Measurements from ENCODE around the gene ESYT3. TPM values are rescaled to one million over a fixed set of nuclear protein-coding genes. Genes with fewer than 3 reads are reported as not detected.

The ESYT3 gene, protein sequence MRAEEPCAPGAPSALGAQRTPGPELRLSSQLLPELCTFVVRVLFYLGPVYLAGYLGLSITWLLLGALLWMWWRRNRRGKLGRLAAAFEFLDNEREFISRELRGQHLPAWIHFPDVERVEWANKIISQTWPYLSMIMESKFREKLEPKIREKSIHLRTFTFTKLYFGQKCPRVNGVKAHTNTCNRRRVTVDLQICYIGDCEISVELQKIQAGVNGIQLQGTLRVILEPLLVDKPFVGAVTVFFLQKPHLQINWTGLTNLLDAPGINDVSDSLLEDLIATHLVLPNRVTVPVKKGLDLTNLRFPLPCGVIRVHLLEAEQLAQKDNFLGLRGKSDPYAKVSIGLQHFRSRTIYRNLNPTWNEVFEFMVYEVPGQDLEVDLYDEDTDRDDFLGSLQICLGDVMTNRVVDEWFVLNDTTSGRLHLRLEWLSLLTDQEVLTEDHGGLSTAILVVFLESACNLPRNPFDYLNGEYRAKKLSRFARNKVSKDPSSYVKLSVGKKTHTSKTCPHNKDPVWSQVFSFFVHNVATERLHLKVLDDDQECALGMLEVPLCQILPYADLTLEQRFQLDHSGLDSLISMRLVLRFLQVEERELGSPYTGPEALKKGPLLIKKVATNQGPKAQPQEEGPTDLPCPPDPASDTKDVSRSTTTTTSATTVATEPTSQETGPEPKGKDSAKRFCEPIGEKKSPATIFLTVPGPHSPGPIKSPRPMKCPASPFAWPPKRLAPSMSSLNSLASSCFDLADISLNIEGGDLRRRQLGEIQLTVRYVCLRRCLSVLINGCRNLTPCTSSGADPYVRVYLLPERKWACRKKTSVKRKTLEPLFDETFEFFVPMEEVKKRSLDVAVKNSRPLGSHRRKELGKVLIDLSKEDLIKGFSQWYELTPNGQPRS
- total RNA-seq (1 to 10 TPM; 1.2 to 2.4 (median 1.6) TPM), polyA plus RNA-seq (0.66 TPM)
- long read RNA-seq, donor 1, full-length matches to known transcripts = 2 of 2 reads
- long read RNA-seq, donor 1, partial matches to known transcripts = 0 of 2 reads
- long read RNA-seq, donor 1, other reads (novel, unspliced or antisense) = 0 of 2 reads
- long read RNA-seq, donor 2, full-length matches to known transcripts = 3 of 4 reads
- long read RNA-seq, donor 2, partial matches to known transcripts = 0 of 4 reads
- long read RNA-seq, donor 2, other reads (novel, unspliced or antisense) = 1 of 4 reads
- long read RNA-seq, donor 3, partial matches to known transcripts = 1 of 3 reads
- long read RNA-seq, donor 3, other reads (novel, unspliced or antisense) = 1 of 3 reads
- long read RNA-seq, donor 4, partial matches to known transcripts = 0 of 1 reads
- long read RNA-seq, donor 4, other reads (novel, unspliced or antisense) = 1 of 1 reads

DNA sequence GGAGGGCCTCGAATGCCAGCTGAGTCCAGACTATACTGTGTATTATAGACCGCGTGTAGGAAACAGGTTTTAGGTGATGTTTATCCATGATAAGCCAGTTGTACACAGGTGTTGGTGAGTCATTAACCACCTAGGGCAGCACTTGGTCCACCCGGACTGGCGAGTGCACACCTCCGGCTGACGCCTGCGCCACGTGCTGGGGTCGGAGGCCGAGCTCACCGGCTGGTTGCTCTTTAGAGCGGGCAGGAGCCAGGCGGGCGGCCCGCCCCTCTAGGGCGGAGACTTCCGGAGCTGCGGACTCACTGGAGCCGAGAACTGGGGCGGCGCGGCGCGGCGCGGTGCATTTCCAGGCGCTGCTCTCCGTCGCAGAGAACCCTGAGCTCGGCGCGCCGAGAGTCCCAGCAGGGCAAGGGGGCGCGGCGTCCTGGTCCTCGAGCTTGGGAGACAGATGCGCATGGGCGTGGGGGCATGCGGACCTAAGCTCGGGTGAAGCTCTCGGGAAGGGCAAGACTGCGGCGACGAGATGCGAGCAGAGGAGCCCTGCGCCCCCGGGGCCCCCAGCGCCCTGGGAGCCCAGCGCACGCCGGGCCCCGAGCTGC is at the start of gene ESYT3:
Gene ESYT3, plus strand, starts transcription at position 341 of the 599 bp plus-strand sequence. Its CDS starts 183 bp downstream, at position 524.
- peaks cover 4% of the 10 kb centered on the region for H3K4me1 ChIP-seq (ENCODE audit: control insufficient read depth, insufficient read depth, low read length)
- no peak within 1 kb of the TSS for H3K27ac ChIP-seq (ENCODE audit: low read length)
- no peaks in the 10 kb centered on the region for H3K9me3 ChIP-seq (ENCODE audit: control insufficient read depth, low read length)
- no peaks in the 10 kb centered on the region for H3K27me3 ChIP-seq (ENCODE audit: control insufficient read depth, insufficient read depth)
- 2% methylated on average over 54 of the region's 54 CpGs for WGBS
- peak; percentile 93 to 94 for ATAC-seq
- intact Hi-C loops (cut with DNase I) = loop anchor here in 1 of 4 donors (10.0 kb wide), 1 partner anchor 100 kb away; no protein-coding TSS in a partner anchor
- DNase-seq = peak; percentile 77 to 92 (median 90)
- peak within 1 kb of the TSS; percentile 23 for H3K4me3 ChIP-seq (ENCODE audit: low read length)

DNA sequence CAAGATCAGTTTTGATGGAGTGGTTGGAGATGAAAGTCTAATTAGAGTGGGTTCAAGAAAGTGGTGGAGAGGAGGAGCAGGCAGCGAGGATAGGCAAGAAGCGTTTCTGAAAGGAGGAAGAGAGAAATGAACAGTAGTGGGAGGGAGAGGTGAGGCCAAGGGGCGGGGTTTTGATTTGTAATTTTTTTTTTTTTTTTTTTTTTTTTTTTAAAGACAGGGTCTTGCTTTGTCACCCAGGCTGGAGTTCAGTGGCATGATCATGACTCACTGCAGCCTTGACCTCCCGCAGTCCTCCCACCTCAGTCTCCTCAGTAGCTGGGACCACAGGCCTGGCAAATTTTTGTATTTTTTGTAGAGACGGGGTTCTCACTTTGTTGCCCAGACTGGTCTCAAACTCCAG is 49.4 kb upstream of the ESYT3 start:
- ATAC-seq = no peak
- no peak overlapping the region for H3K4me3 ChIP-seq (ENCODE audit: low read length)
- no peaks in the 10 kb centered on the region for H3K9me3 ChIP-seq (ENCODE audit: control insufficient read depth, low read length)
- peak overlapping the region; percentile 43 for H3K27ac ChIP-seq (ENCODE audit: low read length)
- intact Hi-C loops (cut with DNase I) = loop anchor here in 2 of 4 donors (5.0 kb wide), 1 partner anchor 38 kb away; the partner anchor contains the start of gene MRAS (in 2 of the 2)
- no peak for DNase-seq
- no peaks in the 10 kb centered on the region for H3K27me3 ChIP-seq (ENCODE audit: control insufficient read depth, insufficient read depth)
- 89% methylated on average over 5 of the region's 5 CpGs for WGBS
- H3K4me1 ChIP-seq (ENCODE audit: control insufficient read depth, insufficient read depth, low read length) = peaks cover 25% of the 10 kb centered on the region

DNA sequence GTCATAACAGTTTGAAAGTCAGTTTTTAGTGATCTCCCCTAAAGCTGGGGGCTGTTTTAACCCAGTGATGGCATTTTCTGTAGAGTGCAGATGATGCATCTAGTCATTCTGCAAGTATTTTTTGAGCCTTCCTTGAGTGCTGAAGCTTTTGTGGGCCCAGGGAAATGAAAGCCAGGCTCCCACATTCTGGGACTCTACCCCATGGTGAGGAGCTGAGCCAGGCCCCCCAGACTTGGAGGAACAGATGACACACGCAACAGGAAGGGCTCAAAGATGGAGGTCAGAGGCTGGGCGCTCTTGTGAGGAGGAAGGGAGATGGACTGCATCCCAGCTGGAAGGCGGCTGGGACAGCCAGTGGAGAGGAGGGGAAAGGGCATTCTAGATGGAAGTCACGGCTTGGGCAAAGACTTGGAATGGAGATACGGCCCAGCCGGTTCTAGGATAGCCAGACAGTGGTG is 45.2 kb upstream of the ESYT3 start:
- Histone ChIP-seq H3K27ac (ENCODE audit: low read length) (peak overlapping the region; percentile 71), H3K27me3 (ENCODE audit: control insufficient read depth, insufficient read depth) (no peaks in the 10 kb centered on the region), H3K9me3 (ENCODE audit: control insufficient read depth, low read length) (no peaks in the 10 kb centered on the region), H3K4me3 (ENCODE audit: low read length) (no peak overlapping the region), H3K4me1 (ENCODE audit: control insufficient read depth, insufficient read depth, low read length) (peaks cover 6% of the 10 kb centered on the region)
- DNase-seq (peak in 2 of 3 donors; percentile 45 to 65), ATAC-seq (peak; percentile 17 to 18)
- 60% methylated on average over 6 of the region's 6 CpGs for WGBS
- intact Hi-C loops (cut with DNase I) = no loop called here

DNA sequence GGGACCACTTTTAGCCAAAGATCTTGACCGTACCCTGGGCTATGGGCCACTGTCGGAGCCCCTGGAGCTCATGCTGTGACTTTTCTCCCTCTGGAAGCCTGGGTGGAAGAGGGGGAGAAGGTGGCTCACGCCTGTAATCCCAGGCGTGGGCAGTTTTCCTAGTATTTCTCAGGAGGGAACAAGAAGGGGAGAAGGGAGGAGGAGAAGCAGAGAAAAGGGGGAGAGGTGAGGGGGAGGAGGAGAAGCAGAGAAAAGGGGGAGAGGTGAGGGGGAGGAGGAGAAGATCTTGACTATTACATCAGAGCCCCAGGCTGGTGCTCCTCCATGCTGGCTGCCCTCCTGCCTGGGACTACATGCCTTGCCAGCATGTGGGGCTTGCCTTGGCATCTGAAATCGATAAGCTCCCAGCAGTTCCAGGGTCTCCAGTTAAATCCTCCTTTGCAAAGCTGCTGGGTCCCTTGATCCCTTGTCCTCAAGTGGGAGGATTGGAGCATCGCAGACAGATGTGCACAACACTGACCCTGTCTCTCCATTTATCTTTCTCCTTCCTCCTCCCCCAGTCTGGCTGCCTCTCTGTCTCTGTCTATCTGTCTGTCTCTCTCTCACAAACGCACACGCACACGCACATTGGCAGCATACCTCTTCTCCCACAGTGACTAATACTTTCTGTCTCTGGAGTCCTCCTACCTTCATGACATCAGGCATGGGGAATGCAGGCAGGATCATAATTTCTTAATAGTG is 44.4 kb upstream of the ESYT3 start:
- intact Hi-C loops (cut with DNase I) = no loop called here
- WGBS = 36% methylated on average over 9 of the region's 9 CpGs
- peak overlapping the region; percentile 71 for H3K27ac ChIP-seq (ENCODE audit: low read length)

DNA sequence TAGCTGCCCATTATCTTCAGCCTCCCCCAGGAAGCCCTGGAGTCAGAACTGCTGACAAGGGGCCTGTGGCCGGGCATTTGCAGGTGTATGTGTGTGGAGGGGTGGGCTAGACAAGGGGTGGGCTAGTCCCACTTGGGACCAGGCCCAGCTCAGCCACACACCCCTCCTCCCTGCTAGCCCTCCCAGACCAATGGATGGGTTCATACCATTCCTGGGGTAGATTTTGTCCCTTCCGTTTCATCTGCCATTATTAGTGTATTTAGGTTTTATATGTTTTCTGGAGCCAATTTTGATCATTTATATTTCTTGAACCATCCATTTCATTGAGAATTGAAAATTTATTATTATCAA is 43.9 kb upstream of the ESYT3 start:
- intact Hi-C loops (cut with DNase I) = no loop called here
- Histone ChIP-seq H3K9me3 (ENCODE audit: control insufficient read depth, low read length) (no peaks in the 10 kb centered on the region), H3K4me3 (ENCODE audit: low read length) (no peak overlapping the region), H3K27ac (ENCODE audit: low read length) (peak overlapping the region; percentile 71), H3K27me3 (ENCODE audit: control insufficient read depth, insufficient read depth) (no peaks in the 10 kb centered on the region), H3K4me1 (ENCODE audit: control insufficient read depth, insufficient read depth, low read length) (peaks cover 11% of the 10 kb centered on the region)
- no peak for DNase-seq
- ATAC-seq = no peak
- 72% methylated on average over 2 of the region's 2 CpGs for WGBS

More for the DNA sequence above, 44.4 kb upstream of the ESYT3 start:
- Histone ChIP-seq H3K27me3 (ENCODE audit: control insufficient read depth, insufficient read depth) (no peaks in the 10 kb centered on the region), H3K9me3 (ENCODE audit: control insufficient read depth, low read length) (no peaks in the 10 kb centered on the region), H3K4me1 (ENCODE audit: control insufficient read depth, insufficient read depth, low read length) (peaks cover 6% of the 10 kb centered on the region), H3K4me3 (ENCODE audit: low read length) (no peak overlapping the region)
- DNase-seq (no peak), ATAC-seq (peak; percentile 78 to 89)

DNA sequence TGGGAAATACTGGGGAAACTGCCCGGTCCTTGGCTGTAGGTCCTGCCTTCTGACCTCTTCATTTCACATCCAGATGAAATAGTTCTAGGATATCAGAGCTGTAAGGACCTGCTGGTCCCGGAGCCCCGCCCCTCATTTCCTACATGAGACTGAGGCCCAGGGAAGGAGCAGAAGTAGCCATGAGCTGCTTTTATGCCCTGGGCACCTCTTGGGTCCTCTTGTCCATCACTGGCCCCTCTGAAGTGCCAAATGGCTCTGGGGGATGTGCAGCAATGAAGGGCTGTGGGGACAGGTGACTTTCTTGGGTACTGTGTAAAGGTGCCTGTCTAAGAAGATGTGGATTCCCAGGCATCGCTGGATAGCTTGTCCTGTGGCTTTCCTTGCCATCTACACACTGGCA is 40.3 kb upstream of the ESYT3 start:
- no peaks in the 10 kb centered on the region for H3K9me3 ChIP-seq (ENCODE audit: control insufficient read depth, low read length)
- intact Hi-C loops (cut with DNase I) = no loop called here
- H3K27ac ChIP-seq (ENCODE audit: low read length) = no peak overlapping the region
- no peak overlapping the region for H3K4me3 ChIP-seq (ENCODE audit: low read length)
- 87% methylated on average over 4 of the region's 4 CpGs for WGBS
- ATAC-seq = no peak
- no peaks in the 10 kb centered on the region for H3K27me3 ChIP-seq (ENCODE audit: control insufficient read depth, insufficient read depth)
- DNase-seq = no peak
- peaks cover 23% of the 10 kb centered on the region for H3K4me1 ChIP-seq (ENCODE audit: control insufficient read depth, insufficient read depth, low read length)

DNA sequence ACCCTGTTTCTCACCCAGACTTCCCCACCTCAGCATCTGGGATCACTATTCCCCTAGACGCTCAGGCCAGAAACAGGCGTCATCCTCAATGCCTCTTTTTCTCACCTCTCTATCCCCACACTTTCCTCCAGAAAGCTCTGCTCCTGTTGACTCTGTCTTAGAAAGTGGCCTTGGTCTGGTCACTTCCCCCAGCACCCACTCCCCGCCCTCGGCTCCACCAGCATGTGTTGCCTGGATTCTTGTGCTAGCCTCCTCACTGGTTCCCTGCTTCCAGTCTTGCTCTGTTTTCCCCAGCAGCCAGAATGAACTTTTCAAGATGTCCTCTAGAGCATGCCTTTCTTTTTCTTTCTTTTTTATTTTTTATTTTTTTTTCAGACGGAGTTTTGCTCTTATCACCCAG is 39.7 kb upstream of the ESYT3 start:
- Histone ChIP-seq H3K27ac (ENCODE audit: low read length) (no peak overlapping the region), H3K27me3 (ENCODE audit: control insufficient read depth, insufficient read depth) (no peaks in the 10 kb centered on the region), H3K9me3 (ENCODE audit: control insufficient read depth, low read length) (no peaks in the 10 kb centered on the region), H3K4me1 (ENCODE audit: control insufficient read depth, insufficient read depth, low read length) (peaks cover 20% of the 10 kb centered on the region), H3K4me3 (ENCODE audit: low read length) (no peak overlapping the region)
- 86% methylated on average over 5 of the region's 5 CpGs for WGBS
- intact Hi-C loops (cut with DNase I) = no loop called here
- ATAC-seq (no peak), DNase-seq (no peak)

DNA sequence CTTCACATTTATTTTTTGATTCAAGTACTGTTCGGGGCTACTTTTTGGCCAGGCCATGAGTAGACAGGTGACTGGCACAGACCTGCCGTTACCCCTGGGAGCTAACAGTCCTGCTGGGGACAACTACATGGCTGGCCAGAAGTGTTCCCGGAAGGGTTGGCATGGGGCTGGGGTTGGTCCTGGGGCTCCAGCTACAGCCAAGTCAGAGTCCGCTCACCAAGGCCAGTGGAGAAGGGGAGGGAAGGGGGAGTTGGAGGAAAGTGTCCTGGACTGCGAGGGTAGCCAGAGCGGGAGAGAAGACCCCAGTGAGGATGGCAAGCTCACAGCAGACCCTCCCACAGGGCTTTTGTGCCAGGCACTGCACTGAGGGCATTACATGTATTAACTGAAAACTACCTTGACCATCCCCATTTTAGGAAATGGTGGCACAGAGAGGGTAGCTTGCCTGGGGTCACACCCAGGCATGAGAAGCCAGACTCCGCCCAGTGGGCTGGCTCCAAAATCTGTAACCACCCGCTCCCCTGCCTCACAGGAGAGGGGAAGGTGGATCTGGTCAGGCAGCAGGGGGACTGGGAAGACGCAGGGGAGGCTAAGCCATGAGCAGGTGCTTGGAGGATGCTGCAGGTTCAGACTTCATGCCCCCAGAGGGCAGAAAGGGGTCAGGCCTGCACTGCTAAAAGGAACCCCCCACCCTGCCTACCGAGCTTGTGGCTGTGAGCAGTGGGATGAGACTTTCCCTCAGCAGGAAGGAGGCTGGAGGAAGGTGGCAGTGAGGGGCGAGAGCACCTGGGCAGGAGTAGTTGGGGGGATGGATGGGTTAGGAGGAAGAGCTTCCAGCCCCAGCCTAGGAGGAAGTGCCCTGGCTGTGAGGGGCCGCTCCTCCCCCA is 38.3 kb upstream of the ESYT3 start:
- Histone ChIP-seq H3K4me3 (ENCODE audit: low read length) (no peak overlapping the region), H3K4me1 (ENCODE audit: control insufficient read depth, insufficient read depth, low read length) (peaks cover 20% of the 10 kb centered on the region), H3K27me3 (ENCODE audit: control insufficient read depth, insufficient read depth) (no peaks in the 10 kb centered on the region), H3K27ac (ENCODE audit: low read length) (peak overlapping the region; percentile 21), H3K9me3 (ENCODE audit: control insufficient read depth, low read length) (no peaks in the 10 kb centered on the region)
- intact Hi-C loops (cut with DNase I) = no loop called here
- ATAC-seq = peak; percentile 50 to 54
- no peak for DNase-seq
- 85% methylated on average over 12 of the region's 12 CpGs for WGBS

DNA sequence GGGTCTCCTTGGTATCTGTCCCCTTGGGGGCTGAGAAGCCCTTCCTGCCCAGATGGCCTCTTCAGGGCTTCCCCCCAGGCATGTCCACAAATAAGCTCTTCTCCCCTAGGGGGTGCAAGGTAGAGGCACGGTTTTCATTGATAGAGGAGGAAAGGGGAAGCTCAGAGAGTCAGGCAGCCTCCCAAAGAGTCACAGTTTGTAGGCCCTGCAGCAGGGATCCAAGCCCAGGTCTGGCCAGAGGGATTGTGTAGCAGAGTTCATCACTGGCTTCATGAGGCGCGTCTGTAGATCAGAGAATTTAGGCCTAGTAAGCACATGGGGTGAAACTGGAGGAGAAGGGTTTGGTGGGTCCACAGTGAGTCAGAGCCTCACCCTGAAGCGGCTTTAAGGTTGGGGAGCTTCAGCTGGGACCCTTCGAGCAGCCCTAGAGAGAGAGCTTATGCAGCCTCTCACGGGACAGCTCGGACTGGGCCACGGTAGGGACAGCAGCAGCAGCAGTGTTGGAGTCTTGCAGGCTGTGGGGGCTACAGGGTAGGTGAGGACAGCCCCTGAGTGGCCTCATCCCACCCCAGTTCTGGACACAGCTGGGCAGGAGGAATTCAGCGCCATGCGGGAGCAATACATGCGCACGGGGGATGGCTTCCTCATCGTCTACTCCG is 37.5 kb upstream of the ESYT3 start:
- WGBS = 81% methylated on average over 14 of the region's 14 CpGs
- no peaks in the 10 kb centered on the region for H3K27me3 ChIP-seq (ENCODE audit: control insufficient read depth, insufficient read depth)
- ATAC-seq (no peak), DNase-seq (no peak)
- H3K27ac ChIP-seq (ENCODE audit: low read length) = peak overlapping the region; percentile 2
- intact Hi-C loops (cut with DNase I) = no loop called here
- H3K4me3 ChIP-seq (ENCODE audit: low read length) = no peak overlapping the region
- H3K9me3 ChIP-seq (ENCODE audit: control insufficient read depth, low read length) = no peaks in the 10 kb centered on the region
- peaks cover 20% of the 10 kb centered on the region for H3K4me1 ChIP-seq (ENCODE audit: control insufficient read depth, insufficient read depth, low read length)
